Mammary epithelial cell (primary cell): ENCODE results near the gene CYP4F12.

Source experiments
- EZH2 ChIP-seq: IDR thresholded peaks from 2 replicates; pipeline ENCODE4 v1.6.1; 2012; ENCODE audit warnings: low read length, inconsistent platforms, borderline replicate concordance
- TF ChIP-seq, protein P1 (sequence below), 2 donors: IDR thresholded peaks in 1 of 2; conservative IDR thresholded peaks in 1 of 2; 2 replicates each; pipeline ENCODE4 v1.5.1; 2011 to 2012; ENCODE audit warnings: inconsistent platforms in 2 of 2, low read length in 2 of 2, mild to moderate bottlenecking in 2 of 2, control low read depth in 1 of 2, low read depth in 1 of 2; ENCODE audit not compliant: insufficient read depth in 1 of 2; ENCODE audit errors: extremely low read depth in 1 of 2

DNA sequence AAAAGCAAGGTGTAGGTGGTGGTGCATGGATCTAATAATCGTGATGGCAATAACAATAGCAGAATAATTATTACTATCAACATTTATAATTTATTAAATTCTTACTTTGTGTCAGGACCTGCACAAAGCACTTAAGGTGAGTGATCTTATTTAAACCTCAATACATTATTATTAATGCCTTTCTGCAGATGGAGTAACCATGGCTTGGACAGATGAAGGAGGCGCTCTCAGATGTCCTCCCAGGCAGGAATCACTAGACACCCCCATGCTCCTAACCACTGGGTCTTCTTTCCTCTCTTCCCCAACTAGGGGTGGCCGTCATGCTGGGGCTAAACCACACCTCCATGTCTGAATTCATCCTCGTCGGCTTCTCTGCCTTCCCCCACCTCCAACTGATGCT lies 54.8 kb downstream of the CYP4F12 start, which contains the start of gene OR10H2:
- TF ChIP-seq, protein P1, sequence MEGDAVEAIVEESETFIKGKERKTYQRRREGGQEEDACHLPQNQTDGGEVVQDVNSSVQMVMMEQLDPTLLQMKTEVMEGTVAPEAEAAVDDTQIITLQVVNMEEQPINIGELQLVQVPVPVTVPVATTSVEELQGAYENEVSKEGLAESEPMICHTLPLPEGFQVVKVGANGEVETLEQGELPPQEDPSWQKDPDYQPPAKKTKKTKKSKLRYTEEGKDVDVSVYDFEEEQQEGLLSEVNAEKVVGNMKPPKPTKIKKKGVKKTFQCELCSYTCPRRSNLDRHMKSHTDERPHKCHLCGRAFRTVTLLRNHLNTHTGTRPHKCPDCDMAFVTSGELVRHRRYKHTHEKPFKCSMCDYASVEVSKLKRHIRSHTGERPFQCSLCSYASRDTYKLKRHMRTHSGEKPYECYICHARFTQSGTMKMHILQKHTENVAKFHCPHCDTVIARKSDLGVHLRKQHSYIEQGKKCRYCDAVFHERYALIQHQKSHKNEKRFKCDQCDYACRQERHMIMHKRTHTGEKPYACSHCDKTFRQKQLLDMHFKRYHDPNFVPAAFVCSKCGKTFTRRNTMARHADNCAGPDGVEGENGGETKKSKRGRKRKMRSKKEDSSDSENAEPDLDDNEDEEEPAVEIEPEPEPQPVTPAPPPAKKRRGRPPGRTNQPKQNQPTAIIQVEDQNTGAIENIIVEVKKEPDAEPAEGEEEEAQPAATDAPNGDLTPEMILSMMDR (conservative IDR thresholded peaks at IDR 0.05 in 1 of 2, IDR thresholded peaks at IDR 0.05 in 1 of 2; ENCODE audit: extremely low read depth in 1 of 2, insufficient read depth in 1 of 2, low read depth in 1 of 2, low read length in 2 of 2): no peak
- no peak for TF ChIP-seq EZH2
